Activated T-helper 17 cell treated with anti-CD3 and anti-CD28 coated beads, Interleukin-2, amount 50 U/mL, for 72 hours (primary cell): Measurements from ENCODE around the gene BAG1. TPM values are rescaled to one million over a fixed set of nuclear protein-coding genes. Genes with fewer than 3 reads are reported as not detected.

ENCODE experiments used
- ATAC-seq: fragments of 150-1000 bp; cut with Tn5 transposase; replicated peaks from 2 replicates; pipeline ENCODE4 v1.10.0; 2021; ENCODE audit warnings: mild to moderate bottlenecking, moderate library complexity
- H3K27ac Mint-ChIP-seq: one replicate; pipeline ENCODE4 v1.8.0; 2022; ENCODE audit warnings: mixed read lengths
- H3K27me3 Mint-ChIP-seq: one replicate; pipeline ENCODE4 v1.8.0; 2022; ENCODE audit warnings: mixed read lengths
- H3K36me3 Mint-ChIP-seq: one replicate; pipeline ENCODE4 v1.8.0; 2022; ENCODE audit warnings: low read depth, mild to moderate bottlenecking, mixed read lengths
- H3K4me1 Mint-ChIP-seq: one replicate; pipeline ENCODE4 v1.8.0; 2022; ENCODE audit warnings: mixed read lengths
- H3K4me3 Mint-ChIP-seq: one replicate; pipeline ENCODE4 v1.8.0; 2022; ENCODE audit warnings: mild to moderate bottlenecking, mixed read lengths
- H3K9me3 Mint-ChIP-seq: one replicate; pipeline ENCODE4 v1.8.0; 2022; ENCODE audit warnings: mixed read lengths
- total RNA-seq, 2 donors: library from RNA; stranded (reverse); gene quantifications; one replicate each; pipeline ENCODE4 v1.2.3, GENCODE V29; 2022

Gene BAG1
- total RNA-seq: 10 to 100 TPM; 41.2 to 95.2 TPM

DNA sequence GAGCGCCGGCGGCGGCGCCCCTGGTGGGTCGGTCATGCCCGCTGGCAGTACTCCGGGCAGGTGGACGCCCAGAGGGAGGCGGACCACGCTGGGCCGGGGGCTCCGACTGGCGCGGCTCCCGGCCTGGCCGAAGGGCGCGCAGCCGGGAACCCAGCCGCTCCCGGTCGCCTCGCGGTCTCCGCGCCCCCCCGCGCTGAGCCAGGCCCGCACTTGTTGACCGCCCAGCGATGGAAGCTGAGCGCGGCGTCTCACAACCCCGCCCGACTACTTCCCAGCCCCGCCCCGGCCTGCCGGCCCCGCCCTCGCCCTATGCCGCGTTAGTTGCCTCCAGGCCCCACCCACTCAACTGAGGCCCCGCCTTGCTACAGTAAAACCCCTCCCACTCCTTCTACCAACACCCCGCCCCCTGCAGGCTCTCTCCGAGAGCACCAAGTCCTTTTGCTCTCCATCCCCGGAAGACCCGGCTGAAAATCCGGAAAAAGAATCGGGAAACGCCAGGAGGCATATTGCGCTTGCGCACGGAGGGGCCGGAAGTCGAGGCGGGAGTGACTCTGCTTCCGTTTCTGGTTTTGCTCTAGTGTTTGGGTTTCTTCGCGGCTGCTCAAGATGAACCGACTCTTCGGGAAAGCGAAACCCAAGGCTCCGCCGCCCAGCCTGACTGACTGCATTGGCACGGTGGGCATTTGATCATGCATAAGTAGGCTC, at the start of gene BAG1, which contains the start of gene CHMP5:
Gene BAG1, minus strand, starts transcription at position 236 of the 705 bp plus-strand sequence.
Gene CHMP5, plus strand, starts transcription at position 577 of the 705 bp plus-strand sequence. Its CDS starts 30 bp downstream, at position 607.
- peak within 1 kb of the TSS; percentile 65 for H3K27ac Mint-ChIP-seq
- H3K4me1 Mint-ChIP-seq: peaks cover 27% of the 10 kb centered on the region
- no peaks in the 10 kb centered on the region for H3K27me3 Mint-ChIP-seq
- ATAC-seq: peak; percentile 88
- peak within 1 kb of the TSS; percentile 89 for H3K4me3 Mint-ChIP-seq
- no peaks in the 10 kb centered on the region for H3K9me3 Mint-ChIP-seq
- peaks cover 96% of the 10 kb centered on the region for H3K36me3 Mint-ChIP-seq

DNA sequence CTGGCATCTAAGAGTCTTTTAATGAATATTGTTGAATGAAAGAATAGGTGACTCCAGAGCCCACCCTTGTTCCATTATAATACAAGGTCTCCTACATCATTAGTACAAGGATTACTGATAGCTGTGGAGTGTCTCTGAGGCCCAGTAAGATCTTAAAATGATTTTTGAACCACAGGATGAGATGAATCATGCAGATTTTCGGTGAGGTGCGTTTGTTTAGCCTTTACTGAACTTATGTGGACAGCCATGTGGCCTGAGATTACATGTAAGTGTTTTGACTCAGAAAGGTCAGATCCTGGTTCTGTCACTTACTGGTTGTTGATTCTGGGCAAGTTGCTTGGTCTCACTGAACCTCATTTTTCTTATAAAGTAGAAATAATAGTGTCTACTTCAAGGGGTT, 47.4 kb upstream of the BAG1 start:
- Mint-ChIP-seq H3K9me3 (no peaks in the 10 kb centered on the region), H3K4me1 (peaks cover 13% of the 10 kb centered on the region), H3K36me3 (no peaks in the 10 kb centered on the region), H3K4me3 (peak overlapping the region; percentile 56), H3K27ac (peak overlapping the region; percentile 89), H3K27me3 (no peaks in the 10 kb centered on the region)
- peak; percentile 97 for ATAC-seq

DNA sequence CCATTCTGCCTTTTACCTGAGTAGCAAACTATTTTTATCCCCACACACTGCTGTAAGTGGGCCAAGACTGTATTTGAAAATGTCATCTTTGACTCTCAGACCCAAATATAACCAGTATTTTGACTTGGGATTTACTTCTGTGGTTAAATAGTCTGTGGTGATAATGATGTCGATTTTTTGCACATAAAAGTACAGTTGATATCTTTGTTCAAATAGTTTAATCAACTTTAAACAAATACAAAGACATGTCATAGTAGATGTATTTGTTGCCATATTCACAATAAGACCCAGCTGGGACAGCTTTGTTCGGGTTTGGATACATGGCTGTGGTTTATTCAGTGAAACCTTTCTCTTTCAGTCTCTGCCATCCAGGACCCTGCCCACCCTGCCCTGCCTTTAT, 46.2 kb upstream of the BAG1 start:
- ATAC-seq: no peak
- H3K9me3 Mint-ChIP-seq: no peaks in the 10 kb centered on the region
- H3K27me3 Mint-ChIP-seq: no peaks in the 10 kb centered on the region
- H3K27ac Mint-ChIP-seq: peak overlapping the region; percentile 89
- H3K4me1 Mint-ChIP-seq: peaks cover 13% of the 10 kb centered on the region
- H3K4me3 Mint-ChIP-seq: peak overlapping the region; percentile 56
- no peaks in the 10 kb centered on the region for H3K36me3 Mint-ChIP-seq

DNA sequence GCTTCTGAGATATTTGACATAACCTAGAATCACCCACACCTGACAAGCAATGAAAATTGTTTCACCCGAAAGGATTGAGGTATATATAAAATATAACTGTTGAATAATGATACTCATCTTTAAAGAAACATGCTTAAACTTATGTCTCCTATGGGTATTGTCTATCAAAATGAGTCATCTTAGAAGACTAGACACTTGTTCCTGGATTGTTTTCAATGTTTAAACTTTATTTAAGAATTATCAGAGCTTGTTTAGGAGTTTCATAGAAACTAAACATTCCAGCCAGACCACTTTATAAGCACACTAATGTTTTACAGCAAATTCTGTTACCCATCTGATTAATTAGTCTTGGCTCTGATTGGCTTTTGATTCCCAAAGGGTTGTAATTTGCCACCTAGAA, 45.4 kb upstream of the BAG1 start:
- H3K27ac Mint-ChIP-seq: peak overlapping the region; percentile 89

DNA sequence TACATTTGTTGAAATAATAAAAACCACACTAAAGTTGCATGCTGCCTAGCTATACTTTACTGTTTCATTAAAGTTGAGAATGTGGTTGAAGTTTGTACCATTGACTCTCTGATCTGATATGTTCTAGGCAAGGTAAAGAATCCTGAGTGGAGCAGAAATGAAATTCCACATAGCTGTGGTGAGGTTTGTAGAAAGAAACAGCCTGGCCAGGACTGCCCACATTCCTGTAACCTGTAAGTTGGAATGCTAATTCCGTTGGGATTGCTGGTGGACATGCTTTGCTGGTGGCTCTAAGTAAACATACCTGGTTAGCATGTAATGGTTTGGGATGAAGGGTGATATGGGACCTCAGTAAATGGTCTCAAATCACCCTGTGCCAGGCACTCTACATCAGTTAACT, 42.6 kb upstream of the BAG1 start:
- no peak for ATAC-seq
- no peaks in the 10 kb centered on the region for H3K36me3 Mint-ChIP-seq
- H3K9me3 Mint-ChIP-seq: no peaks in the 10 kb centered on the region
- H3K27me3 Mint-ChIP-seq: no peaks in the 10 kb centered on the region
- no peak overlapping the region for H3K4me3 Mint-ChIP-seq
- H3K27ac Mint-ChIP-seq: no peak overlapping the region
- H3K4me1 Mint-ChIP-seq: peaks cover 10% of the 10 kb centered on the region

More for the DNA sequence above, 45.4 kb upstream of the BAG1 start:
- Mint-ChIP-seq H3K9me3 (no peaks in the 10 kb centered on the region), H3K27me3 (no peaks in the 10 kb centered on the region), H3K4me1 (peaks cover 13% of the 10 kb centered on the region), H3K4me3 (peak overlapping the region; percentile 56), H3K36me3 (no peaks in the 10 kb centered on the region)
- ATAC-seq: no peak

DNA sequence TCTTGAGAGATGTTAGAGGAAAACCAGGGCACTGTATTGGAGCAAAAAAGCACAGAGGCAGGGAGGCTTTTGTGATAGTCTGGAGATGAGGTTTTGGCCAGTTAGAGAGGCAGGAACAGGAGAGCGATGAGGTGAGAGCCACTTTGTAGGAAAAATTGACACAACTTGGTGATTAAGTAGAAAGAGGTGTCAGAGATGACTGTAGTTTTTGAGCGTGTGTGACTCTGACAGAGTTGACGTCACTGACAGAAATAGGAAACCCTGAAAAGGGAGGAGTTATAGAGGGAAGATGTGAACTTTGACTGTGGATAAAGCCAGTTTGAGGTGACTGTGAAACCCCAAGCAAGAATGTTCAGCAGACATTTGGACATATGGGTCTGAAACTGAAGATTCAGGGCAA, 41.5 kb upstream of the BAG1 start:
- Mint-ChIP-seq H3K36me3 (no peaks in the 10 kb centered on the region), H3K9me3 (no peaks in the 10 kb centered on the region), H3K27me3 (no peaks in the 10 kb centered on the region), H3K4me3 (no peak overlapping the region), H3K4me1 (peaks cover 1% of the 10 kb centered on the region), H3K27ac (no peak overlapping the region)
- ATAC-seq: peak; percentile 92

DNA sequence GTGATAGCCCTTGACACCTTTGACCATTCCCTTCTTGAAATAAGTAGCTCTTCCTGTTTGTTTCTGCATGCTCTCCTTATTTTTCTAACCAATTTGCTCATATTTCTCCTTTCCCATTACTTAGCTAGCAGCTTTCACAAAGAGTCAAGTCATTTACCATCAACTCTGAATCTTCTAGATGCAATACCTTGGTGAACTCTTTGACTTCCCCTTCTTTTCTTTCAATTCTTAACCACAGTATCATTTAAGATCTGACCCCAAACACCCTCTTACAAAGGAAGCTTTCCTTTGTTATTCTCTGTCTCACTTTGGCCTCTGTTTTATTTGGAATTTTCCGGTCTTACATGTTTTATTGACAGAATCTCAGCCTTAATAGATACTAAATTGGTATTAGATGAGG, 39.9 kb upstream of the BAG1 start:
- Mint-ChIP-seq H3K27ac (no peak overlapping the region), H3K4me3 (no peak overlapping the region), H3K36me3 (no peaks in the 10 kb centered on the region), H3K27me3 (no peaks in the 10 kb centered on the region), H3K9me3 (no peaks in the 10 kb centered on the region), H3K4me1 (no peaks in the 10 kb centered on the region)
- ATAC-seq: peak; percentile 25

DNA sequence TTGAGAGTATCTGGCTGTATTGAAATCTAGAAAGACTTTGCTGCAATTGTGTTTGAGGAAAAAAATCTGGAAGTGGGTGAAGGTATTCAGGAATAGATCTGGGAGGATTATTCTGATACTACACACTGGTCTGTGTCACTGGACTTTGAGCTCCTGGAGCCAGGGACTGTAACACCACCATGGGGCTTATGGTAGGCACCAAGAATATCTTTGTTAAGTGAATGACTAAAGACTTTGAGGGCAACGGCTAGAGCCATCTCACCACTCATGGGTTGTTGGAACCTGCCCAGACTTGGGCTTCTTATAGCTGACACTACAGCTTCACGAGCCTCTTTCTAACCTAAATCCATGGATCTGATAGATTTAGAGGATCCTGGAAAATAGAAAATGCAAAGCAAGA, 36.0 kb upstream of the BAG1 start:
- no peaks in the 10 kb centered on the region for H3K9me3 Mint-ChIP-seq
- no peak overlapping the region for H3K4me3 Mint-ChIP-seq
- no peaks in the 10 kb centered on the region for H3K36me3 Mint-ChIP-seq
- no peak for ATAC-seq
- peaks cover 30% of the 10 kb centered on the region for H3K4me1 Mint-ChIP-seq
- peak overlapping the region; percentile 21 for H3K27ac Mint-ChIP-seq
- no peaks in the 10 kb centered on the region for H3K27me3 Mint-ChIP-seq

DNA sequence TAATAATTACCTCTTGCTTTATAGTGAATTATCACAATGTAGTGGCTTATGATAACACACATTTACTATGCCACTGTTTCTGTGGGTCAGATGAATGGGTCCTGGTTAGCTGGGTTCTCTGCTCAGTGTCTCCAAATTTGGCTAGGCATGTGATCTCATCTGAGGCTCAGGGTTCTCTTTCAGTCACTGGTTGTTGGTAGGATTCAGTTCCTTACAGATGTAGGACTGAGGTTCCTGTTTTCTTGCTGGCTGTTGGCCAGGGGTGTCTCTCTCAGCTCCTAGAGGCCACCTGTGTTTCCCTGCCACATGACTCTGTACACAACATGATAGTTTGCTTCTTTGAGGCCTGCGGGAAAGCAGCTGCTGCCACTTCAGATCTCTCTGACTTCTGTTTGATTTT, 32.9 kb upstream of the BAG1 start:
- Mint-ChIP-seq H3K4me3 (peak overlapping the region; percentile 79), H3K27ac (peak overlapping the region; percentile 86), H3K9me3 (no peaks in the 10 kb centered on the region), H3K27me3 (no peaks in the 10 kb centered on the region), H3K36me3 (peaks cover 13% of the 10 kb centered on the region), H3K4me1 (peaks cover 51% of the 10 kb centered on the region)
- ATAC-seq: peak; percentile 65

DNA sequence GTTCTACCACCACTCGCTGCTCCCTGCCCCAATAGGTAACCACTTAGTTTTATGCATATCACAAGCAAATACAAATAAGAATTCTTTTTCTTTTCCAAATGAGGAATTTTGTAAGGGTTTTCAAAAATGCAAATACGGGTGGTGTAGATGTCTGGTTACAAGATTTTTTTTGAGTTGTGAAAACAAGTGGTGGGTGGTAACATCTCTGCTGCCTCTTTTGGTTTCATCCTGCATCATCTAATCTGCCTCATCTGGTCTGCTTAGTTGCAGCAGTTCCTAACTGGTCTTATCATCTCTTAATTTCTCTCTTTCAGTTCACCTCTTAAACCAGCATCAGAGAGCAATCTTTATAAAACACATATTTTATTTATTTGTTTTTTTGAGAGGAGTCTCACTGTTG, 31.1 kb upstream of the BAG1 start:
- peak overlapping the region; percentile 79 for H3K4me3 Mint-ChIP-seq
- H3K4me1 Mint-ChIP-seq: peaks cover 58% of the 10 kb centered on the region
- no peaks in the 10 kb centered on the region for H3K27me3 Mint-ChIP-seq
- peaks cover 32% of the 10 kb centered on the region for H3K36me3 Mint-ChIP-seq
- peak; percentile 46 for ATAC-seq
- no peaks in the 10 kb centered on the region for H3K9me3 Mint-ChIP-seq
- peak overlapping the region; percentile 84 for H3K27ac Mint-ChIP-seq

DNA sequence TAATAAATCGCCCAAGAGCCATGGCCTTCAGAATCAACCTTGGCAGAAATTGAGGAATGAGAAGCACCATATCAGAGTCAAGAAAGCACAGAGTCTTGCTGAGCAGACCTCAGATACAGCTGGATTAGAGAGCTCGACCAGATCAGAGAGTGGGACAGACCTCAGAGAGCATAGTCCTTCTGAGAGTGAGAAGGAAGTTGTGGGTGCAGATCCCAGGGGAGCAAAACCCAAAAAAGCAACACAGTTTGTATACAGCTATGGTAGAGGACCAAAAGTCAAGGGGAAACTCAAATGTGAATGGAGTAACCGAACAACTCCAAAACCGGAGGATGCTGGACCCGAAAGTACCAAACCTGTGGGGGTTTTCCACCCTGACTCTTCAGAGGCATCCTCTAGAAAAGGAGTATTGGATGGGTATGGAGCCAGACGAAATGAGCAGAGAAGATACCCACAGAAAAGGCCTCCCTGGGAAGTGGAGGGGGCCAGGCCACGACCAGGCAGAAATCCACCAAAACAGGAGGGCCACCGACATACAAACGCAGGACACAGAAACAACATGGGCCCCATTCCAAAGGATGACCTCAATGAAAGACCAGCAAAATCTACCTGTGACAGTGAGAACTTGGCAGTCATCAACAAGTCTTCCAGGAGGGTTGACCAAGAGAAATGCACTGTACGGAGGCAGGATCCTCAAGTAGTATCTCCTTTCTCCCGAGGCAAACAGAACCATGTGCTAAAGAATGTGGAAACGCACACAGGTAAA, 30.3 kb upstream of the BAG1 start:
- H3K27me3 Mint-ChIP-seq: no peaks in the 10 kb centered on the region
- H3K27ac Mint-ChIP-seq: peak overlapping the region; percentile 84
- peaks cover 39% of the 10 kb centered on the region for H3K36me3 Mint-ChIP-seq
- peak overlapping the region; percentile 79 for H3K4me3 Mint-ChIP-seq
- no peaks in the 10 kb centered on the region for H3K9me3 Mint-ChIP-seq
- ATAC-seq: no peak
- H3K4me1 Mint-ChIP-seq: peaks cover 62% of the 10 kb centered on the region

DNA sequence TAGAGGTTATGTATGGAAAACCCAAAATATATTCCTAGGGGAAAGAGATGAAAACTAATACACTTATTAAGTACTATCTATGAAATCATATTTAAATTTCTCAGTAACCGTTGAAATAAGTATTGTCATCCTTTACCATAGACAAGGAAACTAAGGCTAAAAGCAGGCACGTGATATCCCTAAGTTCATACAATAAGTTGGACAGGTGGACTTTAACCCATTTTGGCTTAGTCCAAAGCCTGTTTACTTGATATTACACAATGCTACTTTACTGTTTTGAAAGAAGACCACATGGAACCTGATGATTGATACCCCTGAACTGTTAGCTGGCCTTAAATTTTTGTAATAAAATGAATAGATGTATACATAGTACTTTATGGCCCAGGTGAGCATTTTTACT, 29.3 kb upstream of the BAG1 start:
- Mint-ChIP-seq H3K27me3 (no peaks in the 10 kb centered on the region), H3K27ac (peak overlapping the region; percentile 99), H3K4me1 (peaks cover 57% of the 10 kb centered on the region), H3K4me3 (peak overlapping the region; percentile 89), H3K9me3 (no peaks in the 10 kb centered on the region), H3K36me3 (peaks cover 39% of the 10 kb centered on the region)
- no peak for ATAC-seq

DNA sequence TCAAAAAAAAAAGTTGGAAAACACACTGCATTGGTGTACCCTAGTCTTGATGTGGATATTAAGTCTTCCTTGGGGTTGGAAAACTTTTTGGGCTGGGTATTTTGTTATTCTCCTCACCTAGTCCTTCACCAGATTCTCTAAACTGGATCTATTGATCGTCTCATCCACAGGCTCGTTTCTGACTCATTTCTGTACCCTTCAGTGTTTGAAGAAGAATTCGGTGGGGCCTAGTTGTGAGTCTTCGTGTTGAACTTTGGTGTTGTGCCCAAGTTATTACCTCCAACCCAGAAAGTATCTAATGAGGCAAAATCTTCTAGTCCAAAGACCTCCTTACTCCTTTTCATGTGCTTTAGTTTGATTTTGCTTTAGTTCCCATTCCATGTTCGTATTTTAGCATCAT, 27.4 kb upstream of the BAG1 start:
- peak overlapping the region; percentile 89 for H3K4me3 Mint-ChIP-seq
- no peaks in the 10 kb centered on the region for H3K27me3 Mint-ChIP-seq
- H3K27ac Mint-ChIP-seq: peak overlapping the region; percentile 99
- peaks cover 41% of the 10 kb centered on the region for H3K36me3 Mint-ChIP-seq
- H3K9me3 Mint-ChIP-seq: no peaks in the 10 kb centered on the region
- no peak for ATAC-seq
- peaks cover 44% of the 10 kb centered on the region for H3K4me1 Mint-ChIP-seq

DNA sequence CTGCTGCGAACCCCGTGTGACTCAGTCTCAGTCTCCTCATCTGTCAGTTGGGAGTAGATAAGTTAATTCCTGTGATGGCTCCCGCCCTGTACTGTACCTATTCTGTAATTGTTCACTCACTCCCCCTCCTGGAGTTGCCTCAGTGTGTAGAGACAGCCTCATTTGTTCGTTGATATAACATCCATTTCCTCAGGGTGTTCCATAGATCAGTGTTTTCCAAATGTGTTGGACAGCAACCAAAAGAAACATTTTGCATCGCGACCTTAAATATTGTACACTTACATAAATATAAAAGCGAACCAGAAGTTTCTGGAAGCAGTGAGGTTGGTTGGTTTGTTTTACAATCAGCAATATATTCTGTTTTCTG, 26.5 kb upstream of the BAG1 start:
- Mint-ChIP-seq H3K4me3 (peak overlapping the region; percentile 89), H3K9me3 (no peaks in the 10 kb centered on the region), H3K27ac (peak overlapping the region; percentile 99), H3K4me1 (peaks cover 40% of the 10 kb centered on the region), H3K36me3 (peaks cover 44% of the 10 kb centered on the region), H3K27me3 (no peaks in the 10 kb centered on the region)
- no peak for ATAC-seq
